ENCODE results near the gene XPO5.

DNA sequence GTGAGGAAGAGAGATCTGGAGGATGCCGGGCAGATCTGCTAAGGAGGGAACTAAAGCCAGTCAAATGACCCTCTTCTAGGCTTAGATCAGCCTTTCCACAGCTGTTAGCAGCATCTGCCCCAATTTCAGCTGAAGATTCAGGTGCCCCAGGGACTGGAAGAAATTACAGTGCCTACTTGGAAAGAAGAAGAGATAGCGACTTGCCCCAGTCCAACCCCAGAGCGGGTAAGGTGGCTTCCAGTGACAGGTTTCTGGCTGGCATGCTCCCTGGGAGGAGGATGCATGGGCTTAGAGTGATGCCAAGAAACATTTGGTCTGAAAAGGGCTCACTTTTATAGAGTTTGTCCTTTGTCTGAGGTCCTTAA lies 97.8 kb downstream of the XPO5 start:
- TF ChIP-seq POLR2AphosphoS5 (IDR thresholded peaks at IDR 0.05; ENCODE audit: low read depth) (no peak), EZH2 (IDR thresholded peaks at IDR 0.05; ENCODE audit: low read depth, unreplicated experiment) (no peak), EZH2phosphoT487 (IDR thresholded peaks at IDR 0.05; ENCODE audit: unreplicated experiment) (no peak)
- TF ChIP-seq, protein P1, sequence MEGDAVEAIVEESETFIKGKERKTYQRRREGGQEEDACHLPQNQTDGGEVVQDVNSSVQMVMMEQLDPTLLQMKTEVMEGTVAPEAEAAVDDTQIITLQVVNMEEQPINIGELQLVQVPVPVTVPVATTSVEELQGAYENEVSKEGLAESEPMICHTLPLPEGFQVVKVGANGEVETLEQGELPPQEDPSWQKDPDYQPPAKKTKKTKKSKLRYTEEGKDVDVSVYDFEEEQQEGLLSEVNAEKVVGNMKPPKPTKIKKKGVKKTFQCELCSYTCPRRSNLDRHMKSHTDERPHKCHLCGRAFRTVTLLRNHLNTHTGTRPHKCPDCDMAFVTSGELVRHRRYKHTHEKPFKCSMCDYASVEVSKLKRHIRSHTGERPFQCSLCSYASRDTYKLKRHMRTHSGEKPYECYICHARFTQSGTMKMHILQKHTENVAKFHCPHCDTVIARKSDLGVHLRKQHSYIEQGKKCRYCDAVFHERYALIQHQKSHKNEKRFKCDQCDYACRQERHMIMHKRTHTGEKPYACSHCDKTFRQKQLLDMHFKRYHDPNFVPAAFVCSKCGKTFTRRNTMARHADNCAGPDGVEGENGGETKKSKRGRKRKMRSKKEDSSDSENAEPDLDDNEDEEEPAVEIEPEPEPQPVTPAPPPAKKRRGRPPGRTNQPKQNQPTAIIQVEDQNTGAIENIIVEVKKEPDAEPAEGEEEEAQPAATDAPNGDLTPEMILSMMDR (conservative IDR thresholded peaks at IDR 0.05; ENCODE audit: low read depth in 2 of 2) = no peak
